Activated naive CD4-positive, alpha-beta T cell treated with anti-CD3 and anti-CD28 coated beads, Interleukin-2, amount 50 U/mL, for 24 hours (primary cell): ENCODE measurements around the gene DAG1.

ENCODE experiments used
- H3K27ac Mint-ChIP-seq: one replicate; pipeline ENCODE4 v1.8.0; 2021; ENCODE audit warnings: mild to moderate bottlenecking, mixed read lengths
- H3K27me3 Mint-ChIP-seq: one replicate; pipeline ENCODE4 v1.8.0; 2021; ENCODE audit warnings: mixed read lengths
- H3K36me3 Mint-ChIP-seq: one replicate; pipeline ENCODE4 v1.8.0; 2021; ENCODE audit warnings: mixed read lengths
- H3K4me1 Mint-ChIP-seq: one replicate; pipeline ENCODE4 v1.8.0; 2021; ENCODE audit warnings: mixed read lengths
- H3K4me3 Mint-ChIP-seq: one replicate; pipeline ENCODE4 v1.8.0; 2021; ENCODE audit warnings: mild to moderate bottlenecking, mixed read lengths
- H3K9me3 Mint-ChIP-seq: one replicate; pipeline ENCODE4 v1.8.0; 2021; ENCODE audit warnings: mixed read lengths

The DAG1 gene

GRCh38 chr3:49523756-49524747, 54.0 kb downstream of the DAG1 start:
- H3K4me3 Mint-ChIP-seq = no peak overlapping the region
- no peak overlapping the region for H3K27ac Mint-ChIP-seq
- no peaks in the 10 kb centered on the region for H3K9me3 Mint-ChIP-seq
- no peaks in the 10 kb centered on the region for H3K36me3 Mint-ChIP-seq
- H3K4me1 Mint-ChIP-seq = peaks cover 17% of the 10 kb centered on the region
- no peaks in the 10 kb centered on the region for H3K27me3 Mint-ChIP-seq

GRCh38 chr3:49529567-49529966, 59.5 kb downstream of the DAG1 start:
- Mint-ChIP-seq H3K4me3 (no peak overlapping the region), H3K36me3 (peaks cover 5% of the 10 kb centered on the region)

GRCh38 chr3:49530231-49530630, 60.2 kb downstream of the DAG1 start:
- Mint-ChIP-seq H3K27ac (no peak overlapping the region), H3K36me3 (peaks cover 5% of the 10 kb centered on the region), H3K4me1 (peaks cover 16% of the 10 kb centered on the region), H3K4me3 (no peak overlapping the region), H3K9me3 (no peaks in the 10 kb centered on the region), H3K27me3 (no peaks in the 10 kb centered on the region)

More at GRCh38 chr3:49529567-49529966, 59.5 kb downstream of the DAG1 start:
- no peaks in the 10 kb centered on the region for H3K27me3 Mint-ChIP-seq
- H3K27ac Mint-ChIP-seq = peak overlapping the region; percentile 13
- no peaks in the 10 kb centered on the region for H3K9me3 Mint-ChIP-seq
- H3K4me1 Mint-ChIP-seq = peaks cover 16% of the 10 kb centered on the region

- peaks cover 5% of the 10 kb centered on the region for H3K36me3 Mint-ChIP-seq
- no peak overlapping the region for H3K4me3 Mint-ChIP-seq
- peaks cover 16% of the 10 kb centered on the region for H3K4me1 Mint-ChIP-seq
- H3K27ac Mint-ChIP-seq = no peak overlapping the region
- H3K27me3 Mint-ChIP-seq = no peaks in the 10 kb centered on the region
- H3K9me3 Mint-ChIP-seq = no peaks in the 10 kb centered on the region
Observed at GRCh38 chr3:49530701-49531100, 60.6 kb downstream of the DAG1 start.

GRCh38 chr3:49531218-49531617, 61.2 kb downstream of the DAG1 start:
- Mint-ChIP-seq H3K36me3 (peaks cover 5% of the 10 kb centered on the region), H3K4me1 (peaks cover 16% of the 10 kb centered on the region), H3K27me3 (no peaks in the 10 kb centered on the region), H3K4me3 (no peak overlapping the region), H3K9me3 (no peaks in the 10 kb centered on the region), H3K27ac (no peak overlapping the region)

GRCh38 chr3:49531715-49532114, 61.6 kb downstream of the DAG1 start:
- Mint-ChIP-seq H3K27me3 (no peaks in the 10 kb centered on the region), H3K27ac (no peak overlapping the region), H3K36me3 (peaks cover 5% of the 10 kb centered on the region), H3K9me3 (no peaks in the 10 kb centered on the region), H3K4me3 (no peak overlapping the region), H3K4me1 (peaks cover 16% of the 10 kb centered on the region)

GRCh38 chr3:49533031-49533430, 63.0 kb downstream of the DAG1 start:
- Mint-ChIP-seq H3K27me3 (no peaks in the 10 kb centered on the region), H3K36me3 (peaks cover 5% of the 10 kb centered on the region), H3K27ac (peak overlapping the region; percentile 35), H3K4me1 (peaks cover 13% of the 10 kb centered on the region), H3K9me3 (no peaks in the 10 kb centered on the region), H3K4me3 (no peak overlapping the region)

- peaks cover 5% of the 10 kb centered on the region for H3K36me3 Mint-ChIP-seq
- H3K27me3 Mint-ChIP-seq = no peaks in the 10 kb centered on the region
- no peaks in the 10 kb centered on the region for H3K9me3 Mint-ChIP-seq
- H3K4me3 Mint-ChIP-seq = no peak overlapping the region
- no peak overlapping the region for H3K27ac Mint-ChIP-seq
- peaks cover 13% of the 10 kb centered on the region for H3K4me1 Mint-ChIP-seq
Observed at GRCh38 chr3:49533786-49534519, 63.9 kb downstream of the DAG1 start.

GRCh38 chr3:49534581-49535441, 64.7 kb downstream of the DAG1 start:
- no peaks in the 10 kb centered on the region for H3K9me3 Mint-ChIP-seq
- H3K27ac Mint-ChIP-seq = no peak overlapping the region
- no peak overlapping the region for H3K4me3 Mint-ChIP-seq
- H3K36me3 Mint-ChIP-seq = peaks cover 5% of the 10 kb centered on the region
- H3K4me1 Mint-ChIP-seq = peaks cover 4% of the 10 kb centered on the region
- H3K27me3 Mint-ChIP-seq = no peaks in the 10 kb centered on the region

GRCh38 chr3:49535971-49536874, 66.2 kb downstream of the DAG1 start:
- Mint-ChIP-seq H3K4me1 (no peaks in the 10 kb centered on the region), H3K27ac (no peak overlapping the region), H3K4me3 (no peak overlapping the region), H3K36me3 (peaks cover 5% of the 10 kb centered on the region), H3K9me3 (no peaks in the 10 kb centered on the region), H3K27me3 (no peaks in the 10 kb centered on the region)

- Mint-ChIP-seq H3K9me3 (no peaks in the 10 kb centered on the region), H3K4me1 (no peaks in the 10 kb centered on the region), H3K4me3 (no peak overlapping the region), H3K27me3 (no peaks in the 10 kb centered on the region), H3K27ac (no peak overlapping the region), H3K36me3 (no peaks in the 10 kb centered on the region)
Observed at GRCh38 chr3:49536875-49537533, 66.9 kb downstream of the DAG1 start.

- Mint-ChIP-seq H3K36me3 (no peaks in the 10 kb centered on the region), H3K4me1 (no peaks in the 10 kb centered on the region), H3K9me3 (no peaks in the 10 kb centered on the region), H3K27me3 (peaks cover 2% of the 10 kb centered on the region), H3K27ac (peak overlapping the region; percentile 65), H3K4me3 (peak overlapping the region; percentile 80)
Observed at GRCh38 chr3:49539659-49540560, 69.8 kb downstream of the DAG1 start.

GRCh38 chr3:49552087-49552486, 82.0 kb downstream of the DAG1 start:
- Mint-ChIP-seq H3K27ac (no peak overlapping the region), H3K27me3 (peaks cover 8% of the 10 kb centered on the region), H3K4me3 (peak overlapping the region; percentile 11), H3K9me3 (no peaks in the 10 kb centered on the region), H3K4me1 (peaks cover 16% of the 10 kb centered on the region), H3K36me3 (peaks cover 2% of the 10 kb centered on the region)
